GM19035 (cell line): Measurements from ENCODE around the gene KANSL1L.
"Not testable (repeated sequence)": the region's sequence is repeated elsewhere in the genome, so short reads cannot be mapped to it uniquely, and the experiment has no call there.

Experiments used
- ATAC-seq: cut with Tn5 transposase; IDR thresholded peaks from one replicate; pipeline ENCODE4 v1.9.1; 2021; ENCODE audit not compliant: unreplicated experiment

Gene KANSL1L

GRCh38 chr2:210171309-210172218 lies at the start of gene KANSL1L:
Gene KANSL1L (minus strand): TSS chr2:210171409. CDS start chr2:210154582, 16,827 bp downstream.
- peak; percentile 69 for ATAC-seq

GRCh38 chr2:210215120-210215519 lies 43.9 kb upstream of the KANSL1L start:
- ATAC-seq, result no peak

- ATAC-seq, result no peak
These were observed 39.0 kb upstream of the KANSL1L start for GRCh38 chr2:210210185-210210584.

- no peak for ATAC-seq
These were observed 36.7 kb upstream of the KANSL1L start for GRCh38 chr2:210207929-210208328.

GRCh38 chr2:210203558-210203957 lies 32.3 kb upstream of the KANSL1L start:
- no peak for ATAC-seq

- no peak for ATAC-seq
These were observed 31.9 kb upstream of the KANSL1L start for GRCh38 chr2:210203147-210203546.

- no peak for ATAC-seq
These were observed 28.6 kb upstream of the KANSL1L start for GRCh38 chr2:210199854-210200253.

GRCh38 chr2:210199186-210199765 lies 28.1 kb upstream of the KANSL1L start:
- ATAC-seq, result peak; percentile 54

- no peak for ATAC-seq
These were observed 27.1 kb upstream of the KANSL1L start for GRCh38 chr2:210198326-210198725.

- ATAC-seq, result no peak
These were observed 26.5 kb upstream of the KANSL1L start for GRCh38 chr2:210197720-210198119.

GRCh38 chr2:210195101-210195852 lies 24.1 kb upstream of the KANSL1L start:
- ATAC-seq, result peak; percentile 47

- no peak for ATAC-seq
These were observed 19.1 kb upstream of the KANSL1L start for GRCh38 chr2:210190345-210190744.

- no peak for ATAC-seq
These were observed 18.4 kb upstream of the KANSL1L start for GRCh38 chr2:210189452-210190138.

- no peak for ATAC-seq
These were observed 17.5 kb upstream of the KANSL1L start for GRCh38 chr2:210188755-210189154.

GRCh38 chr2:210188190-210188589 lies 17.0 kb upstream of the KANSL1L start:
- no peak for ATAC-seq

GRCh38 chr2:210183936-210184335 lies 12.7 kb upstream of the KANSL1L start:
- not testable (repeated sequence) for ATAC-seq

- ATAC-seq, result not testable (repeated sequence)
These were observed 10.4 kb upstream of the KANSL1L start for GRCh38 chr2:210181606-210182088.

GRCh38 chr2:210181033-210181605 lies 9.9 kb upstream of the KANSL1L start:
- not testable (repeated sequence) for ATAC-seq

GRCh38 chr2:210180477-210180876 lies 9.3 kb upstream of the KANSL1L start:
- no peak for ATAC-seq

- ATAC-seq, result no peak
These were observed 8.3 kb upstream of the KANSL1L start for GRCh38 chr2:210179351-210179990.
